HG02970 (cell line): ENCODE measurements around the gene IGSF22.
"Not testable (repeated sequence)": the region's sequence is repeated elsewhere in the genome, so short reads cannot be mapped to it uniquely, and the experiment has no call there.

Experiments used
- ATAC-seq: cut with Tn5 transposase; IDR thresholded peaks from one replicate; pipeline ENCODE4 v1.9.1; 2021; ENCODE audit warnings: mild to moderate bottlenecking, moderate library complexity, moderate number of reproducible peaks; ENCODE audit not compliant: unreplicated experiment, low FRiP score

Gene IGSF22

GRCh38 chr11:18696638-18697225 lies 29.3 kb downstream of the IGSF22 start:
- ATAC-seq: no peak

- no peak for ATAC-seq
Measured at GRCh38 chr11:18692941-18693760, 32.8 kb downstream of the IGSF22 start.

GRCh38 chr11:18691467-18692140 lies 34.4 kb downstream of the IGSF22 start:
- ATAC-seq: not testable (repeated sequence)

DNA sequence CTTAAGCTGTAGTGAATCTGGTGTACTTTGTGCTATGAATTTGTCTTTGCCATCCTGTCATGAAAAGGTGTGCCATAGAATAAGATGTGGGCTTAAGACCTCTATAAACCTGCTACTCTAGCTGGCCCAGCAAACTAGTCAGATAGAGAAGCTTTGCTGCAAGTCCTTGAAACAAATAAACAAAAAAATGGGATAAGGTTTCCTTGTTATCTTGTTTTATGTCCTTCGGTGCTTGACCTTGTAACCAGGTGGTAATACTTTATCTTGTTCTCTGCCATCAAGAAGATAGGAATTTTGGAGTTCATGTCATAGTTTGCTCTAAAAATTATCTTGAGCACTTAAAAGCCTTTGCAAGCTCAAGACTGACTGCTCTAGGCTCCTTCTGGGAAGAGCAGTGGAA lies 41.7 kb downstream of the IGSF22 start:
- no peak for ATAC-seq

- no peak for ATAC-seq
Measured at GRCh38 chr11:18682466-18682865, 43.5 kb downstream of the IGSF22 start.

- not testable (repeated sequence) for ATAC-seq
Measured at GRCh38 chr11:18681949-18682348, 44.0 kb downstream of the IGSF22 start.

DNA sequence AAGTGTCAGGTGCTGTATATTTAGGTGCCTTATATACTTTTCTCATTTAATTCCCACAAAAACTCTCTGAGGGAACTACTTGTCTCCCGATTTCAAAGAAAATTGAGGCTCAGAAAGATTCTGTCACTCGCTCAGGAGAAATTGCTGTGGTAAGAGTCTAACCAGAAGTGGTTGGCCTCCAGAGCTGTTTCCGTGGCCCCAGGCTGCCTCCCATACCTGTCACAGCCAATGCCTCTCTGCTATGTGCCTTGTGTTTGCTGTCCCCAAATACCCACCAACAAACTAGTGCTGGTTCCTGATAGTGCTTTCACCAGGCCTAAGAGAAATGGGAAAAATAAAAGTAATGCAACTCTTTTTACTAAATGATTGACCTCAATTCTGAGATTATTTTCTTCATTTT lies 48.4 kb downstream of the IGSF22 start:
- no peak for ATAC-seq

- ATAC-seq: no peak
Measured at GRCh38 chr11:18676803-18677202, 49.2 kb downstream of the IGSF22 start.

DNA sequence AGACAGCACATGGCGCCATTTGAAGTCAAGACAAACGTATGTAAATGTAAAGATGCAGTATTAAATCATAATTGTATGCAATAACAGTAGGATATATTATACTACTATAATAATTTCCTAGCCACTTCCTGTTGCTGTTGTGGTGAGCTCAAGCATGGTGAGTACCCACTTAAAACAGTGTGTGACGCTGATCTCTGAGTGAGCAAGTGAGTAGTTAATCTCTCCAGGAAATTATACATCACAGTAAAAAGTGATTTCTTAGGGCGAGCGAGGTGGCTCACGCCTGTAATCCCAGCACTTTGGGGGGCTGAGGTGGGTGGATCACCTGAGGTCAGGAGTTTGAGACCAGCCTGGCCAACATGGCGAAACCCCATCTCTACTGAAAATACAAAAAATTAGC lies 53.8 kb downstream of the IGSF22 start:
- ATAC-seq: not testable (repeated sequence)

GRCh38 chr11:18671246-18671645 lies 54.7 kb downstream of the IGSF22 start:
- ATAC-seq: no peak

DNA sequence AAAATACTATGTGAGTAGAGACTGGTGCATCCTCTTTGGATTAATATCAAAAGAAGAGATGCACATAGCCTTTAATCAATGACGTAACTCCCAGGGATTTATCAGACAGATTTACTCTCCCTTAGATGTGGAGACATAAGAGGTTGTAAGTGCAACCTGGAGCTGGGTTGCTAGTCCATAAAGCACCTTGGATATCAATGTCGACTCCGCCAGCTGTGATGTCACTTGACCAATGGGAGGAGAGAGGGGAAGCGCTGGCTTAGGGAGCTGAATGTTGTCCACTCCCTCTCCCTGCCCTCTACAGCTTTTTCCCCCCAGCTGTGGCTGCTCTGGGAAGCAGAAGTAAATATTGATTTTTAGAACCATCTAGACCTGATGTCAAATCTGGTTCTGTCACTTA lies 56.3 kb downstream of the IGSF22 start:
- ATAC-seq: no peak

DNA sequence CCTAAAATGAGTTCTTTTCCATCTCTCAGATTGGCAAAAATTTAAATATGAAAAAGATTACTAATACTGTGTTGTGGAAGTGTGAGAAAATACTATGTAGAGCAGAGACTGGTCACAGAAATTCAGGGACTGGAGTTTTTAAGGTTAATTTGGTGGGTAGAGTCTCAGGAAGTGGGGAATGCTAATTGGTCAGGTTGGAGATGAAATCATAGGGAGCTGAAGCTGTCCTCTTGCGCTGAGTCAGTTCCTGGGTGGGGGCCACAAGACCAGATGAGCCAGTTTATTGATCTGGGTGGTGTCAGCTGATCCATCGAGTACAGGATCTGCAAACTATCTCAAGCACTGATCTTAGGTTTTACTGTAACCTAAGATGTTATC lies 56.8 kb downstream of the IGSF22 start:
- no peak for ATAC-seq

DNA sequence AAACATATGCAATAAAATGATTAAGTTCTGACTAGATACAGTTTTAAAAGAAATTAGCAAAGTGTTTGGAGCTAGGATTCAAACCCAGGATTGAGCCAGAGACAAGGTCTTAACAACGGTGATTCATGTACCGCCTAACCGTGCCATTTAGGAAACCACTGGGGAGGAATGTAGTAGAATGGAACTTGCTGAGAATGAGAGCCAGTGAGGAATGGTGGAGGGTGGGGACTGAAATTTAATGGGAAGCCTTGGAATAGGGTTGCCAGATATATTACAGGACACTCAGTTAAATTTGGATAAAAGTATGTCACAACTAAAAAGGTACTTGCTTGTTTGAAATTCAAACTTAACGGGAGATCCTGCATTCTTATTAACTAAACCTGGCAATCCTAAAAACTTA lies 57.9 kb downstream of the IGSF22 start:
- ATAC-seq: no peak

- ATAC-seq: not testable (repeated sequence)
Measured at GRCh38 chr11:18665353-18665872, 60.6 kb downstream of the IGSF22 start.

DNA sequence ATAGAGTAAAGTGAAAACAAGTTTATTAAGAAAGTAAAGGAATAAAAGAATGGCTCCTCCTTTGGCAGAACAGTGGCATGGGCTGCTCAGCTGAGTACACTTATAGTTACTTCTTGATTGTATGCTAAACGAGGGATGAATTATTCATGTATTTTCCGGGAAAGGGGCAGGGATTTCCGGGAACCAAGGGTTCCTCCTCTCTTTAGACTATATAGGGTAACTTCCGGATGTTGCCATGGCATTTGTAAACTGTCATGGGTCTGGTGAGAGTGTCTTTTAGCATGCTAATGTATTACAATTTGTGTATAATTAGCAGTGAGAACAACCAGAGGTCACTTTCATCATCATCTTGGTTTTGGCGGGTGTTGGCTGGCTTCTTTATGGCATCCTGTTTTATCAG lies 68.3 kb downstream of the IGSF22 start:
- no peak for ATAC-seq
